GM21528 (cell line): ENCODE results near the gene SKP2.
"Not testable (repeated sequence)": the region's sequence is repeated elsewhere in the genome, so short reads cannot be mapped to it uniquely, and the experiment has no call there.

Experiments
- ATAC-seq: cut with Tn5 transposase; IDR thresholded peaks from one replicate; pipeline ENCODE4 v1.9.1; 2021; ENCODE audit warnings: mild to moderate bottlenecking, moderate library complexity; ENCODE audit not compliant: unreplicated experiment, low FRiP score

The SKP2 gene

GRCh38 chr5:36151434-36152323, at the start of gene SKP2, which contains the start of gene LMBRD2:
Gene SKP2, plus strand, starts transcription at chr5:36152111. Its CDS starts 152 bp downstream, at chr5:36152263.
Gene LMBRD2, minus strand, starts transcription at chr5:36151887. Its CDS starts 8,538 bp downstream, at chr5:36143349.
- peak; percentile 99 for ATAC-seq

DNA sequence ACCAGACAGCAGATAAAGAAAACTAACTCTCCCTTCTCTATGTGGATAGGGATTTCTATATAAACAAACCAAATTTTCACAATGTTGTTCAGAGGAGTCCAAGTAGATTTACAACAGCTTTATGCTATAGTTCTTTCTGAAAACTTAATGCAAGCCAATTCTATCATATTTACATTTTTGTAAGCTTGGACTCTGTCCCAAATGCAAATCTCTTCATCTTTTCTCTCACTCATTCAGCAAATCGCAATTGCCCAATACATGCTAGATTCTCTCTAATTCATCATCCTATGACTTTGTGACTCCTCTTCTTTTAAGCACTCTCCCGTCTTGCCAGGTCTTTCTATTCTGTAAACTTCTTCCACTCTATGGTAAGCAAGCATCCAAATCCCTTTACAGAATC, 46.1 kb upstream of the SKP2 start:
- no peak for ATAC-seq

GRCh38 chr5:36108758-36109460, 43.0 kb upstream of the SKP2 start:
- ATAC-seq: no peak

DNA sequence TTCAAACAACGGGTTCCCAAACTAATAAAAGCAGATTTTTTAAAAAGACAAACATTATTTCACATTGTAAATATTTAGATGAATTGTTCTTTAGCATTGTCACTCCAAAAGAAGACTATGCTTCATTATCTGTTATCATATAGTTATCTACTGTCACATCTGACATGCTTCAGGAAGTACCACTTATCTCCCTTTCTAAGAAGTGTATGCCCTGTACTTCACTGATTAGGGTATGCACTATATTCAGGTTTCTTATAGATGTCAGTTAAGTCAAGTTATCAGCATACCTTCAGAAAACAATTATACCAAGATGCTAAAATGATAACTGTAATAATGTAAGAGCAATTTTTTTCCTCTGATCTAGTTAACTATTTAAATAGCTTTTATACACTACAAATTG, 40.7 kb upstream of the SKP2 start:
- no peak for ATAC-seq

DNA sequence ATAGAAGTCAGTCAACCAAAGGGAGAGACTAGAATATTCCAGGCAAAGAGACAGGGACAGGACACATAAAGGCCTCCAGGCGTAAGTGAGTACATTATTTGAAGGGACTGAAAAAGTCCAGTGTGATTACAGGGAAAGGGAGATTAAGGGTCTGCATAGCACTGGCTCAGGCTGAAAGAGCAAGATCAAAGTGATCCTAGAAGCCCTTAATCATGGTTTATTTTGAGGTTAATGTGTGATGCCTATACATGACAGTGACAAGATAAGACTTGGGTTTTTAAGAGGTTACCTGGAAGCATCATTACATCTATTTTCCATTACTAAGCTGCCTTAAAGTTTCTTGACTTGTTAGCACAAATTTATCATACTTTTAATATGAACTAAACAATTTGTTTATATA, 26.0 kb upstream of the SKP2 start:
- no peak for ATAC-seq

- no peak for ATAC-seq
Observed at GRCh38 chr5:36128795-36129194, 23.1 kb upstream of the SKP2 start.

DNA sequence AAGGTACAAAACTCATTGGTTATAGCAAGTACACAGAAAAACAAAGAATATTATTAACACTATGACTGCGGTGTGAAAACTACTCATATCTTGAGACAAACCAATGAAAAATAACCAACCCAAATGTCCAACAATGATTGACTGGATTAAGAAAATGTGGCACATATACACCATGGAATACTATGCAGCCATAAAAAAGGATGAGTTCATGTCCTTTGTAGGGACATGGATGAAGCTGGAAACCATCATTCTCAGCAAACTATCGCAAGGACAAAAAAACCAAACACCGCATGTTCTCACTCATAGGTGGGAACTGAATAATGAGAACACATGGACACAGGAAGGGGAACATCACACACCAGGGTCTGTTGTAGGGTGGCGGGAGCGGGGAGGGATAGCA, 22.2 kb upstream of the SKP2 start:
- not testable (repeated sequence) for ATAC-seq

DNA sequence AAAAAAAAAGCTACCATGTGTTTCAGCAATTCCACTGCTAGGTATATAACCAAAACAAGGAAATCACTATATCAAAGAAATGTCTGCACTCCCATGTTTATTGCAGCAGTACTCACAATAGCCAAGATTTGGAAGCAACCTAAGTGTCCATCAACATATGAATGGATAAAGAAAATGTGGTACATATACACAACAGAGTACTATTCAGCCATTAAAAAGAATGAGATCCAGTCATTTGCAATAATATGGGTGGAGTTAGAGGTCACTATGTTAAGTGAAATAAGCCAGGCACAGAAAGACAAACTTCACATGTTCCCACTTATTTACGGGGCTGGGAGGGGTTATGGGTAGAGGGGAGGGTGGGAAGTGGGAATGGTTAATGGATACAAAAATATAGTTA, 18.9 kb upstream of the SKP2 start:
- not testable (repeated sequence) for ATAC-seq

- no peak for ATAC-seq
Observed at GRCh38 chr5:36135988-36136387, 15.9 kb upstream of the SKP2 start.

- ATAC-seq: no peak
Observed at GRCh38 chr5:36136581-36136980, 15.3 kb upstream of the SKP2 start.

- ATAC-seq: no peak
Observed at GRCh38 chr5:36138900-36139683, 12.8 kb upstream of the SKP2 start.

- ATAC-seq: no peak
Observed at GRCh38 chr5:36145311-36145710, 6.6 kb upstream of the SKP2 start.

DNA sequence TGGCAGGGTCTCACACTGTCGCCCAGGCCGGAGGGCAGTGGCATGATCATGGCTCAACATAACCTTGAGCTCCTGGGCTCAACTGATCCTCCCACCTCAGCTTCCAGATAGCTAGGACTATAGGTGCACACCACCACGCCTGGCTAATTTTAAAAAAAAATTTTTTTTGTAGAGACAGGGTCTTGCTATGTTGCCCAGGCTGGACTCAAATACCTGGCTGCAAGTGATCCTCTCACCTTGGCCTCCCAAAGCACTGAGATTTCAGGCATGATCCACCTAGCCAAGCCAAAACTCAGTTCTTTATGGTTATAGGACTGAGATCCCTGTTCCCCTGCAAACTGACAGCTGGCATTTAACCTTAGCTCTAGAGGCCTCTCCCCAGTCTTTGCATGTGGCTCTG, 5.5 kb upstream of the SKP2 start:
- no peak for ATAC-seq

- ATAC-seq: no peak
Observed at GRCh38 chr5:36147681-36148080, 4.2 kb upstream of the SKP2 start.

- peak; percentile 34 for ATAC-seq
Observed at GRCh38 chr5:36150676-36151433, 1.1 kb upstream of the SKP2 start.

DNA sequence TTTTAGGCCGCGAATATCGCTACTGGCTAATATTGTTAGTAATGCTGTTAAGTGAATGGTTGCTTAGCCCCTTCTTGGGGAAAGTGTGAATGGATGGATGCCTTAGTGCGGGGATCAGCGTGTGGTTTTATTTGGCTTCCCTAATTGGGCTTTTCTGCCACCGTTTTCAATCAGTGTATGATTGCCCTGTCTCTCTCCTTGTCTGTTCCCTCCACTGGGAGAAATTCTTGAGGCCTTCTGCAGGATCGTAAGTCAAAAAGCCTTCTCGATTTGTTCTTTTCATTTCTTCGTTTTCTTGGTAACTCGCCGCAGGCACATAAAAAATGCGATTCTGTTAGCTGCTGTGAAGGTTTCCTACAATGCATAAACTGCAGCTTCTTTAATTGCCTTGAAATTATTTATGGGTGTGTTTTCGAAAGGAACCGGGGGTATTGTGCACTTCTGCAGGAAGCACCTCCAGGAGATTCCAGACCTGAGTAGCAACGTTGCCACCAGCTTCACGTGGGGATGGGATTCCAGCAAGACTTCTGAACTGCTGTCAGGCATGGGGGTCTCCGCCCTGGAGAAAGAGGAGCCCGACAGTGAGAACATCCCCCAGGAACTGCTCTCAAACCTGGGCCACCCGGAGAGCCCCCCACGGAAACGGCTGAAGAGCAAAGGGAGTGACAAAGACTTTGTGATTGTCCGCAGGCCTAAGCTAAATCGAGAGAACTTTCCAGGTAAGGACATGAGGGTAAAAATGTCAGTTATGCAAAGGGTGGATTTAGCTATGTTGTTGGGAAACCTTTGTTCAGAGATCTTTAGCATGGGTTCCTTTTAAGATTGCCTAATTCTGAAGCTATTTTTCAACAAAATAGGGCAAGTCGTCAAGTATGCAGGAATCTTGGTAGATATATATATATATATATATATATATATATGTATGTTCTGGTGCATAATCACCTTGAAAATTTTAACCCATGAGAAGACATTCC, 700 bp downstream of the SKP2 start:
- peak; percentile 12 for ATAC-seq

DNA sequence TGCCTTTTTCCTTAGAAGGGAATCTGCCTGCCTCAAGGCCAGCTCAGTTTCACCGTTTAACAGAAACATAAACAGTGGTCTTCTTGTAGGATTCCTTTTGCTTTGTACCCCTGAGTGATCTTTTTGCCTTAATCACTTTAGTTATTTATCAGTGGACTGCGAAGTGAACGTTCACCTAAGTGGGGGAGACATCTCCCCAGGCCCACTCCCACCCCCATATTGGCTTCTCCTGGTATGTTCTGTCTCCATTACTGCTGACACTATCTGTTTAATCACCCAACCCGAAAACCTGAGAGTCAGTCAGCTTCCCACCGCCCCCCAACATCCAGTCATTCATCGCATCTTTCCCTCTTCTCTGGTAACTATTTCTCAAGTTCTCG, 1.4 kb downstream of the SKP2 start:
- ATAC-seq: no peak

- ATAC-seq: no peak
Observed at GRCh38 chr5:36153726-36154125, 1.8 kb downstream of the SKP2 start.

DNA sequence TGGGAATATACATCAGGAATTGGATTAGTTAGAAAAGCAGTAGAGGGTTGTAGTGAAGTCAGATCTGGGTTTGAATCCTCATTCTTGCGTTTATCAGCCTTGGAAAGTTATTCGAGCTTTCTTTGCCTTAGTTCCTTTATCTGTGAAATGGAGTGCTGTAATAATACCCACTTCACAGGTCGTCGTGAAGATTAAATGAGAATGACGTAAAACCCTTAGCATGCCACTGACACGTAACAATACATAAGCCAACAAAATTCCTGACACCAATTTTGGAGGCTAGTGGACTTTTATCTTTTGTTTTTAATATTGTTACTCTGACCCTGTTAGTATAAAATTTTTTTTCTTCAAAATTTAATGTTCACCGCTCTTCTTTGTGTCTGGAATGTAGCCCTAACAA, 3.4 kb downstream of the SKP2 start:
- no peak for ATAC-seq
